HG03575 (cell line): ENCODE measurements around the gene ZNF445.
"Not testable (repeated sequence)": the region's sequence is repeated elsewhere in the genome, so short reads cannot be mapped to it uniquely, and the experiment has no call there.

Experiments used
- ATAC-seq: cut with Tn5 transposase; IDR thresholded peaks from one replicate; pipeline ENCODE4 v1.9.1; 2021; ENCODE audit not compliant: unreplicated experiment, insufficient number of reproducible peaks, low FRiP score; ENCODE audit errors: extremely low read depth

ZNF445 gene

DNA sequence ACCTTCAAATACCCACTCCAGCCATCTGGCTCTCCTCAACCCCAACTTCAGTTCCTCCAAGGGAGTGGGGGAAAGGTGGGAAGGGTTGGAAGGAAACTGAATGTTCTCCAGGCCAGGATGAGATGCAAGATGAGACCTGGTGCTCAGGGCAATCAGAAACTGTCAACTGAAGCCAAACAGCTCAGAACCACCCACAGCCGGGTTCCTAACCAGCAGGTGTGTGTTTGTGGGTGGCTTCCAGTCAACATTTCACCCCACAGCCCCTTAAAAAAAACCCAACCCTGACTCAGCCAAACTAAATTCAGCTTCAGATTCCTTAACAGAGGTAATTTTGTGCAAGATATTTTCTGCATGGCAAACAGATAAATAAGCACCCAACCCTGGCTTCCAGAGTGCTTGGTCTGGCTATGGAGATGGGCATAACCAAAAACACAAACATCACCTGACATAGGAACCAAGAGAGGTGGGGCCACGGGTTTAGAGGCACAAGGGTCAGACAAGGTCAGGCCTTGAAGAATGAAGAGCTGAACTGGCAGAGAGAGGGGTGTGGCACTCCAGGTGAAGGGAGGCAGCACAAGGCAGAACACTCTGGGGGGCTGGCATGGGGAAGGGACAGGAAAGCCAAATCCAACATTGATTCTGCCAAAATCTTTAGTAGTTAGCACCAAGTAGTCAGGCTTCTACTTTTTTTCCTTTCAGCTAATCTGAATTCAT lies 34.7 kb downstream of the ZNF445 start:
- no peak for ATAC-seq

DNA sequence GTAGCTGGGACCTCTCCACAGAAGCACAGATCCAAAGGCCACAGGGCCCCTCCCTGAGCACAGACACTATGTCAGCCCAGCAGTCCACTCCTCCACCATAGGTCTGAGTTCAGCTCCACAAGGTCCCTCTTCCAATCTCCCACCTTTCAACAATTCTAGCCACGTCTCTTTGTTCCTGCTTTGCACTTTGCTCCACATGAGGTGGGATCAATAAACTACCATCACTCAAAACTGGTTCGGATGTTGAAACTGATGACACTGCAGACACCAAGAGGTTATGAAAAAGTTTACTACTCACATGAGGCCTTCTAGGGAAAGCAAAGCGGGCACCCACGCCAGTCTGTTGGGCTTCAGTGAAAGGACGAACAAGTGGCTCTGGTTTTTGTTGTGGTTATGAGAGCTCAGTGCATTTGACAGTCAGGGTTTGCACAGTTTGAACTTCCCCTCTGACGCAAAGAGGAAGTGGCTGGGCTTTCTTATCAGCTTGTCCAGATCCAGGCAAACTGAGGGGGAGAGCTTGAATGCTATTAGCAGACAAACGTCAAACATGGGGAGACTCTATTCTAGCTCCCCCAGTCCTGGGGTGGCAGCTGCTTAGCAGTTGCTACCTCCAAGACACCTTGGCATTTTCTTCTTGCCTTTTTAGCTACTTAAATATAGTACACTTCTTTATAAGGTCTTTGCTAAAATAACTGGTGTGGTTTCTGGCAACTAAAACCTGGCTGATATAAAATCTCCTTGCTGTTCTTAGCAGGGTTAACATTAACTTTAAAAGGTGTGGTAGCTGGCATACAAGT lies 37.8 kb downstream of the ZNF445 start:
- peak; percentile 82 for ATAC-seq

DNA sequence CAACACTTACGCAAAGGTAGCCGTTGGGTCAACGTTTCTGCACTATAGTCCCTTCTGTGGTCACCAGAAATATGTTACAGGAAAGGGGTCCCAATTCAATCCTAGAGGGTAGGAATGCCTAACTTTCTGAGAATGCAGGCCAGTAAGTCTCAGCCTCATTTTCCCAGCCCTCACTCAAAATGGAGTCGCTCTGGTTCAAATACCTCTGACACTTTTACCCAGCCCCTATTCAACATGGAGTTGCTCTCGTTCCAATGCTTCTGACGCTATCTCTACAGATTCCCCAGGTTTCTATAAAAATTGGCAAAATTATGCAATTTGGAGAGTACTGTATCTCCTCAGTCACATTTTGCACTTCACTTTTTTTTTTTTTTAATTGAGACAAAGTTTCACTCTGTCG lies 39.7 kb downstream of the ZNF445 start:
- no peak for ATAC-seq

DNA sequence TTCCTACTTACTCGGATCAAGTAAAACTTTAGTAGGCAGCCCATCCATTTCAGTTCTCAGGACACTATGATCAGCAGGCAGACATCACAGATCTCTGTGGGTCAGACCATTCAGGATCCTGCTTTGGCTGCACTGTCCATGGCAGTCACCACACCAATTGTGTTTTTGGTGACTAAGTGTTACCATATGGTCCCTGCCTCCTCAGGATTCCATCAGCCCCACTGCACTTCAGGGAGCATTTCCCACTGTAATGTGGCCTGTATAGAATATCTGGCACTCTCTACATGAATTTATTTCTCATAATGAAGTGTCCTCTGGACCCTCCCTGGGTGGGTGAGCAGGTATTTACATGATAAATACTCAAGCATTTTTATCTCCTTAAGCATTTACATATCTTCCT lies 41.3 kb downstream of the ZNF445 start:
- ATAC-seq = no peak

DNA sequence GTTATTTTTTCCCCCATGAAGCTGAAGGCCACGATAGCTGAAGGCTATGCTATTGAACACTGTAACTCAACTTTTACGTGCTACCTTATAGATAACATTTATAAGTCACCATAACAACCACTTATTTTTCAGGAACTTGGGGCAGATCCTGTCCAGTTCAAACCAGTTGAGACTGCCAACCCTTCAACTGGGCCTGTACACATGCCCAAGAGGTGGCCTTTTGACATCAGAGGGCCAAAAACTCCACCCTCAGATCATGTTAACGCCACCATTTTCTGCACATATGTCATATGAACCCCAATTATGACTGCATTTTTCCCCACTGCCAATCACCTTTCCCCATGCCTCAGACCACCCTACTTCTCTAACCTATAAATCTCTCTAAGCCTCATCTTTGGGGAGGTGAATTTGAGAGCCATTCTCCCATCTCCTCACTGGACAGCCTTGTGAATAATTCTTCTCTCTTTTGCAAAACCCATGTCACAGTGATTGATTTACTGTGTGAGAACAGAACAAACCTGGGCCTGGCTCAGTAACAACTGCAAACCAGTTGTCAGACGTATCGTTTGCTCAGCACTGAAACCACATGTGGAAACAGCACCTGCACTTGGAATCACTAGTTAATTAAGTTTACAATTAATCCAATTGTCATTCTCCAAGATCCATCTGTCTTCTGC lies 42.5 kb downstream of the ZNF445 start:
- ATAC-seq = no peak

DNA sequence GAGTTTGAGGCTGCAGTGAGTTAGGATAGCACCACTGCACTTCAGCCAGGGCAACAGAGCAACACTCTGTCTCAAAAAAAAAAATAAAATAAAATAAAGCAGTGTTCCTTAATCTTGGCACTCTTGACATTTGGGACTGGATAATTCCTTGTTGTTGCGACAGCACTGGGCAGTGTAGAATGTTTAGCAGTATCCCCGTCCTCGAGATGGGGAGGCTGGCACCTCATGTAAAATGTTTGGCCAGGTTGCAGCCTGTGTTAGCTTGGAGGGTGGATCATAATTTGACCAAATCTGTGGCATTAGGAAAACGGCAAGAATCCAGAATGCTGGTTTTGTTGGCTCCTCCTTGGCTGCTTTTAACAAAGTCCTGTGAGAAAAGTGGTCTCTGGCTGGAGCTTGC lies 47.0 kb downstream of the ZNF445 start:
- ATAC-seq = no peak

DNA sequence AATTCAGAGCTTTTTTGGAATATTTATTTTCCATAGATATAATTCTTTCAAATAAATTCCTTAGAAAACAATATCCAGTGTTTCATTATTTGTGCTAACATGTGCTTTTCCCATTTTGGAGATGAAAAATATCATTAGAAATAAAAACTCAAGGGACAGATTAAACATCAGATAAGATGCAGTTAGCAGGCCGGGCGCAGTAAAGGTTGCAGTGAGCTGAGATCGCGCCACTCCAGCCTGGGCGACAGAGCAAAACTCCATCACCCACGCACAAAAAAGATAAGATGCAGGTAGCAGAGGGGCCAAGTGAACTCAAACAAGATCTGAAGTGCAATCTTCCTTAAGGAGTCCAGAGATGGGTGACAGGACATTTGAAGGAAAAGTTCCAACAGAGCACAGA lies 48.0 kb downstream of the ZNF445 start:
- ATAC-seq = no peak

DNA sequence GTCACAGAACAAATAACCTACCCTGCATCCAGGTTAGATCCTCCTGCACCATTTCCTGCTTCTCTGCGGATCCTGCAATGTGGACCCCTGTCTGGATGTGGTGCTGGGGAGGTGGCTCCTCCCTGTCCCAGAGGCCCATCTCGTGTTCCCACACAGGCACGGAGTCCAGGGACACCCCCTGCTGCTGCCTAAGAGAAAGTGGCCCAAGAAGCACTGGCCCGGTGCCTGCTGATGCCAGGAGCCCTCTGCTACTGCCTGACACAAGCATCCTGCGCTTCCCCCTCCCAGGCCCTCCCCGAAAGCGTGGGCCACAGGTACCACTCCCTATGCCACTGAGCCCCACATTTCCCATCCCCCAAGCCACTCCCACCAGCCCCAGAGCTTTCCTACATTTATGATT lies 48.6 kb downstream of the ZNF445 start:
- no peak for ATAC-seq

DNA sequence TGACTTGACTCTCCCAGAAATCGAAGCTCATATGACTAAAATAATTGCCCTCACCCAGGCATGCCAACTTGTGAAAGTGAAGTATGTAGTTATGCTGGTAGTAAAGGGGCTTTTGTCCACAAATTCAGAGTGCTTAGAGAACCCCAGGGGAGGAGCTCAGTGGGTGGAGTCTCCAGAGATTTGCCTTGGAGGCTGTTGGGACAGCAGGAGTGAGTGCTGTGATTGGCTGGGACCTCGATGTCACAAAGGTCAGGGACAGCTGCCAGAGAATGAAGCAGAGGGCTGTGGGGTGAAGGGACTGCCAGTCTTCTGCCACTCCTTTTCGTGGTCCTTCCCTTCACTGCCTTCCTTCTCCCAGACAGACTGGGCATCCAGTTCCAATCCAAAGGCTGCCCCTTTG lies 49.8 kb downstream of the ZNF445 start:
- no peak for ATAC-seq

DNA sequence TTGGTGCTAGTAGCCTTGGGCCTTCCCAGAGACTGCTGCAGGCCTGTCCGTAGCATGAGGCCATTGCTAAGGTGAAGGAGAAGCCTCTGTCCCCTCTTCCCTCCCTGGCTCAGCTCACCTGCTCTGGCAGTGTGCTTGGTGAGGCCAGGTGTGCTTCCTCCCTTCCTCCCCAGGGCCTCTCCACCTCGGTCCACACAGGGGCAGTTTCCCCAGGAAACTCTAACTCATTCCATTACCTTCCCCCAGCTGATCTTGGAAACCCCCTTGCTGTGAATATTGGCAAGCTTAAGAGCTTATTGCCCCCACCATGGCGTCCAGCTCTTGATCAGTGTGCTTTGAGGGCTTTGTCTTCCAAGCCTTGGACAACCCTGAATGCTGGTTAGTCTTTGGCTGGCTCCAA lies 52.7 kb downstream of the ZNF445 start:
- ATAC-seq = no peak

DNA sequence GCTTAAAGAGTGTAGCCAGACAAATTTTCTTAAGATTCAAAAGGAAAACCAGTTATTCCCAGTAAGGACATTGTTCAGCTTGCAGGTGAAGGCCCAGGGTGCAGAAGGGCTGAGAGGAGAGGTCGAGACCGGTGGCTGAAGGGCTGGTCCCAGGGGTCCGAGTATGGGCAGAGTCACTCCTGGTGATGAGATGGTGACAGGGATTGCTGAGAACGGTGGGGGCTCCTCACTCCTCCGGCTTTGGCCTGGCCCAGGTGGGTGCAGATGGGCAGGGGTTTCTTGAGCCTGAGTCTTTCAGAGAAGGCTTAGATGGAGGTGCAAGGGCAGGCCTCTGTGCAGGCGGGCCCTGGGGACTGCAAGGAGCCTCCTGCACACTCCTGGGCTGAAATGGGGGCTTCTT lies 56.2 kb downstream of the ZNF445 start:
- ATAC-seq = no peak

DNA sequence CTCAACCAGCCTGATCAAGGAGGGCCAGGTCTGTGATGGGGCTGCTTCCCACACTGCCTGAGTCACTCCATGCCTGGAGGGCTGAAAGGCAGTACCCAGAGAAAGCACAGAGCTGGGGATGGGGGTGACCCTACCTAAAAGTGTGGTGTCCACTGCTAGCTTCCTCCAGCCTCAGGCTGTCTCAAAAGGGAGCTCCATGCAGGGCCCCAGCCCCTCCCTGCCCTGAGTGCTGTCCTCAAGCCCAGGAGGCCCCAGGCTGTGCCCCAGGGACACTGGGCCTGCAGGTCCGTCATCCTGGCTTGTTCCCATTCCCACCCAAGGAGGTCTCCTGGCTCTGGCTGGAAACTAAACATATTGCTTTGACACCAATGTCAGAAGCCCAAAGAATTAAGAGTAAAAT lies 56.8 kb downstream of the ZNF445 start:
- ATAC-seq = no peak

DNA sequence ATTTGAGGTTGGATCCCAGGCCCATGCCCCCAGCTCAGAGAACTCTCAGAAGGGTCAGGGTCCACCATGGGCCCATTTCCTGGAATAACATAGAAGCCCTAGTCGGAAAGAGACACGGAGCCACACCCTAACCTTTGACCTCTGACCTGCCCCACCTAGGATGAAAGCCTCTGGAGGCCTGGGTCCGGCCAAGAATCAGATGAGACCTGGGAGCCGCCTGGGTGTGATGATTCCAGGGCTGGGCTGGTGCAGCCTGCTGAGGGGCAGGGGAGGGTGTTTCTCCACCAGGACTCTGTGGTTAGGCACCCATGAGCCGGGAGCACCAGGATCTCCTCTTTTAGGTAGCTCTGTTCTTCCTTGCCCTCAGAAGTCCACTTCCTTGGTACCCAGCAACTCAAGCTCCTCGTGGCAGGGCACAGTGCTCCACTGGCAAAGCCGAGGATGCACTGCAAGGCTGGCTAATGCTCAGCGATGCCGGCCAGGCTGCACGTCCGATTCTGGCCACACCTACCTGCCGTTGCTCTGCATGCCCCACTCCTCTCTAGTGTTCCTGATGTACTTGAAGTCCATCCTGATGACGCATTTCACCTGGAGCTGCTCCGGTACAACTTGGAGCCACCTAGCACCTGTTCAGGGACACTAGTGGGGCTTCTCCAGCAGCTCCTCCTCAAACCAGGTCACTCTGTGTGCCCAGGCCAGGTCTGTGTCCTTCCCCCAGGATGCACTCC lies 57.4 kb downstream of the ZNF445 start:
- ATAC-seq = no peak

DNA sequence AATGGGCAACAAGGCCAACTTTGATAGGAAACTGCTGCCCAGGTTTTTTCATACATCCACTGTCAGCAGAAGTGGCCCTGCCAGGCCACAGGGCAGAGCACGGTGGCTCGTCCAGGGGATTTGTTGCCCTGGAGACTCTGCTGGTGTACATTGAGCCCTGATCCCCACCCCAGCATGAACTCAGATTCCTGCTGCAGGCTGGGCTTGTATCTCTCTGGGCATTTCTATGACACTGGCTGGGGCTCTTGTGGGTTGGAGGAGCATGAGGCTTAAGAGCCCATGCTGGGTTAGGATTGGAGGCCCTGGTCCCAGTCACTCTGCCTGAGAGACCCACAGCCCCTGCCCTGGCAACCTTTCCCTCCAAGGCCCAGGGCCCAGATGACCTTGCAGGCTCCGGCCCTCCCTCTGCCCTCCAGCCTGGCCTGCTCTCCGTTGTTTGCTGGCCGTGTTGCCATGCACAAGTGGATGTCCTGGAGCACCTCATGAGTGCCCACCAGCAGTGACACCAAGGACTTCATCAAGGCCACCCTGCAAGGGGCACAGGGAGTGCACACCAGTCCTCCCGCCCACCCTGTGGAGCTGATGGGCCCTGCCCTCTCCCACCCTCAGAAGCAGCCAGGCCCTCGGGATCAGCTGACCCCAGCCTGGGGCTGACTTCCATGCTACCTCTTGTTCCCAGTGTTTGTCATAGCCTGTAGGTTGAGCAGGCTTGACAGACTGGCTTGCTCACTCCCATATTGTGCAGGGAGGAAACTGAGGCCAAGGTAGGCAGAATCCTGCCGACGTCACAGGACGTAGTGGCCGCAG lies 58.2 kb downstream of the ZNF445 start:
- ATAC-seq = no peak

DNA sequence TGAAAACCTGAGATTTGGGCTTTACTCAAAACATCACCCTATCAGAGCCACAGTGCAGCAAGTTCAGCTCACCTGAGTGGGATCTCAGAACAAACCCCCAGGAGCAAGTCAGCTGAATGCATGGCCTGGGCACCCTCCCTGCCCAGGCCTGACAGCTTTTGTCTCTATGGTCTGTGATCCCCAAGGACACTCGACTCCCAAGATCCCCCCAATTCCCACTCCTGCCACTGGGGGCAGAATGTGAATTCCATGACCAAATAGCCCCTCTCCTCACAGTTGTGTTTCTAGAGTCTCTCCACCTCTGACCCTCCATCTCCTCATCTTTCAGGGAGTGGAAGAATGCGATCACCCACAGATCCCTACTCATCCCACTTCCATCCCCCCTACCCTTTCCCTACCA lies 58.9 kb downstream of the ZNF445 start:
- no peak for ATAC-seq

DNA sequence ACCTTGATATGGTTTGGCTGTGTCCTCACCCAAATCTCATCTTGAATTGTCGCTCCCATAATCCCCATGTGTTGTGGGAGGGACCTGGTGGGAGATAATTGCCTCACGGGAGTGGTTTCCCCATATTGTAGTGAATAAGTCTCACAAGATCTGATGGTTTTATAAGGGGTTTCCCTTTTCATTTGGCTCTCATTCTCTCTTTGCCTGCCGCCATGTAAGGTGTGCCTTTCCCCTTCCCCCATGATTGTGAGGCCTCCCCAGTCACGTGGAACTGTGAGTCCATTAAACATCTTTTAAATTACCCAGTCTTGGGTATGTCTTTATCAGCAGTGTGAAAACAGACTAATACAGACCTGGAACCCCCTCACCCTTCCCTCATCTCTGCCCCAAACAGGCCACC lies 59.4 kb downstream of the ZNF445 start:
- ATAC-seq = not testable (repeated sequence)

DNA sequence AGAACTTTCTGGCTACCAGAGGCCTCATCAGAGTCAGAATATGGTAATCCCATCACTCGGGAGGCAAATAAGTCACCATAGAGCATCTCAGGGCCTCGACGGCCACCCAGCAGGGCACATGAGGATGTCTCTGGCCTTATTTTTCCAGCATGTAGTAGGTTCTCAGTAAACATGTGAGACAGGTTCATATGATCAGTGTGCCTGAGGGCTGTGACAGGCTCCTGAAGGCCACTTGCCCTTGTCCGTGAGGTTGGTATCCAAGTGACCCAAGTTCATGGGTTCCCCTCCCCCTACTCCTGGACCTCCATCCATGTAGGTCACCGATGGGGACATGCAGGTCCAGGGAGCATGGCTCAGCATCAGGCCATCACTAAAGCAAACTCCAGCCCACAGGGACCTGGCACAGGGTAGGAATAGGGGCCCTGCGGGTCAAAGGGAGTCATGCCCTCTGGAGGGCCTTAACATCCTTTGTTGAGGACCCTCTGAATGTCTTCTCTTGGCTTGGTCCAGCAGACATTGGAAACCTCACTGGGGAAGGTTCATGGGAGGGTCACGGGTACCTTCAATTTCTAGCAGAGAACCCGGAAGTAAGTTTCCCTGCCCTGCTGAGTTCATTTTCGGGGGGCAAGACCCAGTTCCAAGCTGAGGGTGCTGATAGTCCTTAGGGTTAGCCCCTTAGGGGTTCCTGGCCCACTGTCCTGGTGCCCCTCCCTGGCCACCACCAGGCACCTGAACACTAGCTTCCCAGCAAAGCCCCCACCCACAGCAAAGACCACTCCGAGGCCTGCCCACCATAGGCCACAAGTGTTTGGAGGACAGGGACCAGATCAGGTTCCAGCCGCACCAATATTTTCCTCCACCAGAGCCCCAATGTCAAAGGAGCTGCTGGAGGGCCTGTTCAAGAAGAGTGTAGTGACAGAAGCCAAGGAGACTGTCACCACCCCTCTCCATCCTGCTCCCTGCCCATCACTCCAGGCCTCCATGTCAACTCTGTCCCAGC lies 61.1 kb downstream of the ZNF445 start:
- no peak for ATAC-seq

DNA sequence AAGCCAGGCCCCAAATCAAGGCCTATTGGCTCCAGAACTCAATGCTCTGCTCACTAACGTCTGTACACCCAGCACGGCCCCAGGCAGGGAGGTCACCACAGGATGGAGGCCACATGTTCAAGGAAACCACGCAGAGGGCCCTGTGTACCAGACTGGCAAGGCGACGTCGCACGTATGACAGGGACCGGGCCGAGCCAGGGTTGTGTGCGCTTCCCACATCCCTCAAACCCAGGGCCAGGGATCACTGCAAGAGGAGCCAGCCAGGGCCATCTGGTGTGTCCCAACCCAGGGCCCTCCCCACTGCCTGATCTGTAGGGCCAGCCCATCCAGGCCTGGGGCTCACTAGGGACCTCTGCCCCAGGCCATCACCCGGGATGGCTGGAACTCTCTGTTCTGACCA lies 62.0 kb downstream of the ZNF445 start:
- no peak for ATAC-seq
